Hepatocyte (in vitro differentiated cells): ENCODE data around the gene VPS54. TPM values are rescaled to one million over a fixed set of nuclear protein-coding genes. Genes with fewer than 3 reads are reported as not detected.

Experiments
- DNase-seq: peaks from one replicate; pipeline ENCODE4 v3.0.0-alpha.2; 2016; ENCODE audit warnings: low spot score
- H2AFZ ChIP-seq: fragments of 200-600 bp; sonication (generic); 2 replicates; pipeline ENCODE4 v1.6.0; 2016; ENCODE audit warnings: antibody characterized with exemption, mild to moderate bottlenecking
- H3K27ac ChIP-seq: fragments of 200-600 bp; sonication (generic); 2 replicates; pipeline ENCODE4 v1.5.1; 2016; ENCODE audit warnings: mild to moderate bottlenecking
- H3K27me3 ChIP-seq: fragments of 200-600 bp; sonication (generic); 2 replicates; pipeline ENCODE4 v1.6.1; 2016
- H3K36me3 ChIP-seq: fragments of 200-600 bp; sonication (generic); replicated peaks from 2 replicates; pipeline ENCODE4 v1.5.1; 2016; ENCODE audit warnings: low read depth; ENCODE audit not compliant: insufficient read depth
- H3K4me1 ChIP-seq: fragments of 200-600 bp; sonication (generic); 2 replicates; pipeline ENCODE4 v1.5.1; 2016; ENCODE audit warnings: mild to moderate bottlenecking, moderate library complexity; ENCODE audit not compliant: insufficient read depth
- H3K4me2 ChIP-seq: fragments of 200-600 bp; sonication (generic); 2 replicates; pipeline ENCODE4 v1.6.0; 2016
- H3K4me3 ChIP-seq: fragments of 200-600 bp; sonication (generic); 2 replicates; pipeline ENCODE4 v1.5.1; 2016; ENCODE audit warnings: mild to moderate bottlenecking
- H3K79me2 ChIP-seq: fragments of 200-600 bp; sonication (generic); 2 replicates; pipeline ENCODE4 v1.6.0; 2017; ENCODE audit warnings: mild to moderate bottlenecking
- H3K9me2 ChIP-seq: fragments of 200-600 bp; sonication (generic); replicated peaks from 2 replicates; pipeline ENCODE4 v1.6.0; 2017; ENCODE audit warnings: mild to moderate bottlenecking; ENCODE audit not compliant: insufficient read depth
- H3K9me3 ChIP-seq: fragments of 200-600 bp; sonication (generic); 2 replicates; pipeline ENCODE4 v1.5.1; 2016; ENCODE audit warnings: low read depth, mild to moderate bottlenecking
- H4K20me1 ChIP-seq: fragments of 200-600 bp; sonication (generic); 2 replicates; pipeline ENCODE4 v1.6.0; 2016; ENCODE audit warnings: mild to moderate bottlenecking; ENCODE audit not compliant: insufficient read depth, poor library complexity, severe bottlenecking
- CTCF ChIP-seq: fragments of 200-600 bp; sonication (generic); IDR thresholded peaks from 2 replicates; pipeline ENCODE4 v1.5.1; 2016; ENCODE audit warnings: antibody characterized with exemption, mild to moderate bottlenecking; ENCODE audit not compliant: poor library complexity
- EZH2 ChIP-seq: fragments of 200-600 bp; sonication (generic); IDR thresholded peaks from 2 replicates; pipeline ENCODE4 v1.6.1; 2016; ENCODE audit warnings: antibody characterized with exemption, mild to moderate bottlenecking, borderline replicate concordance
- EZH2phosphoT487 ChIP-seq: fragments of 200-600 bp; sonication (generic); IDR thresholded peaks from one replicate; pipeline ENCODE4 v1.6.1; 2018; ENCODE audit warnings: antibody characterized with exemption, mild to moderate bottlenecking, low read depth, moderate library complexity; ENCODE audit not compliant: unreplicated experiment, severe bottlenecking
- WGBS: methylation state at CpG from one replicate; pipeline ENCODE4 v1.1.6; 2016; ENCODE audit warnings: low lambda C conversion rate; ENCODE audit errors: missing lambda C conversion rate; 5-methylcytosine and 5-hydroxymethylcytosine counted together
- polyA plus RNA-seq: library from polyadenylated mRNA; unstranded; fragments of >200 nt; fragmentation: Nextera tagmentation; extraction: Ambion mirVana; gene quantifications from 2 replicates; pipeline ENCODE4 v1.2.1, GENCODE V29; 2016
- small RNA-seq: library from RNA; depleted of rRNA; stranded (forward); fragments of <200 nt; gene quantifications from one replicate; pipeline ENCODE3, GENCODE V24; 2014
- total RNA-seq: library from RNA; depleted of rRNA; stranded (reverse); fragments of >200 nt; gene quantifications from 2 replicates; pipeline ENCODE4 v1.2.3, GENCODE V29; 2014

The VPS54 gene
- total and polyA plus RNA-seq, 2 experiments from 2014 or later, result 14.5 to 40.5 TPM

- Histone ChIP-seq H3K4me3 (peak overlapping the region; percentile 59), H3K27me3 (no peaks in the 10 kb centered on the region), H3K36me3 (no peaks in the 10 kb centered on the region), H3K27ac (peak overlapping the region; percentile 97), H3K9me2 (no peaks in the 10 kb centered on the region), H2AFZ (peak overlapping the region; percentile 12), H3K9me3 (no peaks in the 10 kb centered on the region), H4K20me1 (peaks cover 12% of the 10 kb centered on the region), H3K4me1 (peaks cover 35% of the 10 kb centered on the region), H3K79me2 (peaks cover 49% of the 10 kb centered on the region), H3K4me2 (peak overlapping the region; percentile 74)
- WGBS, result 1% methylated on average over 24 of the region's 24 CpGs
- peak; percentile 70 for DNase-seq
- TF ChIP-seq CTCF (no peak), EZH2phosphoT487 (no peak), EZH2 (no peak)
Measured at GRCh38 chr2:63842149-63843061, 176.8 kb downstream of the VPS54 start.

Small RNAs within 50 kb of the gene (small RNA-seq; reads per million reads assigned to genes)
- gene RF01293, result not detected

Other genes starting within 250 kb of the VPS54 start
- 273 and 291 TPM in 2 replicates for gene UGP2, start 177.5 kb downstream of the VPS54 start, total RNA-seq
- gene UGP2, start 177.5 kb downstream of the VPS54 start, polyA plus RNA-seq, result 322 and 338 TPM in 2 replicates
- 60.0 and 62.9 TPM in 2 replicates for gene PELI1, start 125.0 kb upstream of the VPS54 start, total RNA-seq
- gene PELI1, start 125.0 kb upstream of the VPS54 start, polyA plus RNA-seq, result 30.5 and 32.6 TPM in 2 replicates